ENCODE data around the gene RAPGEF2. TPM values are rescaled to one million over a fixed set of nuclear protein-coding genes. Genes with fewer than 3 reads are reported as not detected.

The RAPGEF2 gene
- total and polyA plus RNA-seq, 2 donors (not counting 3 experiments of a cell fraction or from before 2014, with no cell fraction given) = 28.7 to 55.2 TPM

DNA sequence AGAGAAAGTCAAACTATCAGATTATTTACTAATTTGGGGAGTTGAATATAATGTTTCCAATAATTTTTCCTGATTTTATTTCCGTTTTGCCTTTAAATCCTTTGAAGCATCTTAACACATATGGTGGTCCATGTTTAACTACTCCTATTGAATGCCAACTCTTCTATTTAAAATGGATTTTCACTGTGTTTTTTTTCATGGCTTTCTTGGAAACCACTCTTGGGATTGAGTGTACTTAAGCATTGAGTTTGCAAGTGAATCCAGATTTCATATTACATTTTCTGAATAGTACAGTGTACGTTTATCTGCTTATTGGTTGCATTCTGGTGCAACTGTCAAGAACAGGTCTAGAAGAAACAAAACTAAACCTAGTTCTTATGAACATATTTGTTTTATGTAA, 45.6 kb downstream of the RAPGEF2 start:
- Histone ChIP-seq H2AFZ (ENCODE audit: low read depth, low read length) (no peak overlapping the region), H3K4me1 (ENCODE audit: control insufficient read depth, extremely low read depth, insufficient read depth, low read length) (peaks cover 3% of the 10 kb centered on the region), H4K20me1 (replicated peaks; ENCODE audit: control insufficient read depth, extremely low read depth, insufficient read depth, low read length) (peaks cover 7% of the 10 kb centered on the region), H3K27me3 (ENCODE audit: control insufficient read depth in 2 of 2, insufficient read depth in 2 of 2, low read length in 2 of 2) (no peaks in the 10 kb centered on the region), H3K9me1 (replicated peaks; ENCODE audit: control insufficient read depth, extremely low read depth, insufficient read depth, low read length) (no peaks in the 10 kb centered on the region), H3K36me3 (ENCODE audit: control insufficient read depth in 2 of 2, extremely low read depth in 1 of 2, insufficient read depth in 2 of 2, low read length in 2 of 2) (no peaks in the 10 kb centered on the region), H3K9me3 (replicated peaks; ENCODE audit: control insufficient read depth, insufficient read depth, low read length) (no peaks in the 10 kb centered on the region), H3K4me3 (replicated peaks in 1 of 3; ENCODE audit: insufficient read depth in 1 of 3, low read depth in 1 of 3, low read length in 3 of 3) (no peak overlapping the region), H3K79me2 (ENCODE audit: control insufficient read depth, insufficient read depth, low read length) (peaks cover 66% of the 10 kb centered on the region), H3K9ac (replicated peaks; ENCODE audit: extremely low read depth, insufficient read depth, low read length) (no peak overlapping the region), H3K4me2 (ENCODE audit: insufficient read depth, low read length) (no peak overlapping the region), H3K27ac (ENCODE audit: insufficient read depth, low read depth, low read length) (no peak overlapping the region)
- DNase-seq (ENCODE audit: low read depth, low spot score) (no peak), FAIRE-seq (no peak)
- ChIA-PET POLR2A (no interaction called here), CTCF (no interaction called here)
- no TSS peak for BruUV-seq (replicated peaks)
- TF ChIP-seq GATA2 (IDR thresholded peaks at IDR 0.05; ENCODE audit: insufficient read depth, insufficient read length, low read depth, low read length) = no peak
- TF ChIP-seq MAX (IDR thresholded peaks at IDR 0.05; ENCODE audit: insufficient read depth, insufficient read length) = no peak
- no peak for TF ChIP-seq JUN (IDR thresholded peaks at IDR 0.05; ENCODE audit: borderline replicate concordance, insufficient read depth, insufficient read length, low read depth)
- TF ChIP-seq MYC (IDR thresholded peaks at IDR 0.05; ENCODE audit: low read depth, low read length) = no peak
- TF ChIP-seq CTCF (IDR thresholded peaks at IDR 0.05; ENCODE audit: extremely low read depth in 1 of 2, insufficient read depth in 1 of 2, low read depth in 1 of 2, low read length in 2 of 2) = no peak
- TF ChIP-seq POLR2A (IDR thresholded peaks at IDR 0.05; ENCODE audit: low read depth, low read length) = no peak
- TF ChIP-seq POLR2AphosphoS5 (IDR thresholded peaks at IDR 0.05; ENCODE audit: insufficient read depth, low read depth, low read length) = no peak
- no peak for TF ChIP-seq FOS (IDR thresholded peaks at IDR 0.05; ENCODE audit: borderline replicate concordance, insufficient read depth, low read length)
- TF ChIP-seq EZH2 (IDR thresholded peaks at IDR 0.05; ENCODE audit: borderline replicate concordance, low read depth, low read length, severe bottlenecking) = no peak
- dilution Hi-C loops (cut with MboI; ENCODE audit: extremely low pct_ligation_motif_present, low sequenced_read_pairs) (no loop called here), intact Hi-C loops (cut with micrococcal nuclease) (no loop called here)
